Glutamatergic neuron (in vitro differentiated cells): ENCODE results near the gene RFX7. TPM values are rescaled to one million over a fixed set of nuclear protein-coding genes. Genes with fewer than 3 reads are reported as not detected.

Experiments
- DNase-seq: peaks from one replicate; pipeline ENCODE4 v3.0.0; 2022
- H3K27ac Mint-ChIP-seq: one replicate; pipeline ENCODE4 v1.8.0; 2020; ENCODE audit warnings: mild to moderate bottlenecking, mixed read lengths, inconsistent platforms; ENCODE audit not compliant: unreplicated experiment
- H3K27me3 Mint-ChIP-seq: one replicate; pipeline ENCODE4 v1.8.0; 2020; ENCODE audit warnings: mild to moderate bottlenecking, moderate library complexity, mixed read lengths, inconsistent platforms; ENCODE audit not compliant: unreplicated experiment
- H3K36me3 Mint-ChIP-seq: one replicate; pipeline ENCODE4 v1.8.0; 2020; ENCODE audit warnings: mild to moderate bottlenecking, mixed read lengths, inconsistent platforms; ENCODE audit not compliant: unreplicated experiment
- H3K4me1 Mint-ChIP-seq: one replicate; pipeline ENCODE4 v1.8.0; 2020; ENCODE audit warnings: mild to moderate bottlenecking, low read depth, mixed read lengths, inconsistent platforms; ENCODE audit not compliant: unreplicated experiment
- H3K4me3 Mint-ChIP-seq: one replicate; pipeline ENCODE4 v1.8.0; 2020; ENCODE audit warnings: mild to moderate bottlenecking, mixed read lengths, inconsistent platforms; ENCODE audit not compliant: unreplicated experiment
- H3K9me3 Mint-ChIP-seq: one replicate; pipeline ENCODE4 v1.8.0; 2020; ENCODE audit warnings: mild to moderate bottlenecking, moderate library complexity, mixed read lengths, inconsistent platforms; ENCODE audit not compliant: unreplicated experiment
- CTCF ChIP-seq: fragments of 200-600 bp; sonication (generic); IDR thresholded peaks from one replicate; pipeline ENCODE4 v1.5.0; 2021; ENCODE audit not compliant: partially characterized antibody, unreplicated experiment
- total RNA-seq: library from RNA; stranded (reverse); fragmentation: NEBNext Ultra II Directional; extraction: Animal tissue kit (Norgen Biotek cat#: 25700); gene quantifications from one replicate; pipeline ENCODE4 v1.2.1, GENCODE V29; 2021; ENCODE audit not compliant: unreplicated experiment

Gene RFX7
- total RNA-seq, 1 donor from 2014 or later, result 34.1 TPM

- TF ChIP-seq CTCF, result no peak
- H3K4me3 Mint-ChIP-seq, result no peak overlapping the region
- H3K27ac Mint-ChIP-seq, result no peak overlapping the region
- H3K27me3 Mint-ChIP-seq, result no peaks in the 10 kb centered on the region
- no peaks in the 10 kb centered on the region for H3K4me1 Mint-ChIP-seq
- no peak for DNase-seq
- peaks cover 5% of the 10 kb centered on the region for H3K9me3 Mint-ChIP-seq
- peaks cover under 1% of the 10 kb centered on the region for H3K36me3 Mint-ChIP-seq
Measured at GRCh38 chr15:56077081-56077480, 166.6 kb downstream of the RFX7 start.

- Mint-ChIP-seq H3K27ac (no peak overlapping the region), H3K4me1 (no peaks in the 10 kb centered on the region), H3K27me3 (no peaks in the 10 kb centered on the region), H3K9me3 (peaks cover 8% of the 10 kb centered on the region), H3K36me3 (peaks cover 4% of the 10 kb centered on the region), H3K4me3 (no peak overlapping the region)
- no peak for TF ChIP-seq CTCF
- no peak for DNase-seq
Measured at GRCh38 chr15:56076640-56077039, 167.0 kb downstream of the RFX7 start.

- no peak for DNase-seq
- Mint-ChIP-seq H3K27me3 (no peaks in the 10 kb centered on the region), H3K4me3 (no peak overlapping the region), H3K27ac (no peak overlapping the region), H3K36me3 (peaks cover 4% of the 10 kb centered on the region), H3K4me1 (no peaks in the 10 kb centered on the region), H3K9me3 (peaks cover 5% of the 10 kb centered on the region)
- no peak for TF ChIP-seq CTCF
Measured at GRCh38 chr15:56074481-56075265, 169.0 kb downstream of the RFX7 start.

GRCh38 chr15:56064152-56064551, 179.5 kb downstream of the RFX7 start:
- H3K27ac Mint-ChIP-seq, result no peak overlapping the region
- no peak for TF ChIP-seq CTCF
- H3K36me3 Mint-ChIP-seq, result peaks cover 8% of the 10 kb centered on the region
- H3K27me3 Mint-ChIP-seq, result peaks cover 1% of the 10 kb centered on the region
- no peak overlapping the region for H3K4me3 Mint-ChIP-seq
- H3K9me3 Mint-ChIP-seq, result no peaks in the 10 kb centered on the region
- no peaks in the 10 kb centered on the region for H3K4me1 Mint-ChIP-seq
- DNase-seq, result no peak

GRCh38 chr15:56059716-56060115, 184.0 kb downstream of the RFX7 start:
- no peak overlapping the region for H3K27ac Mint-ChIP-seq
- H3K36me3 Mint-ChIP-seq, result peaks cover 8% of the 10 kb centered on the region
- no peak for DNase-seq
- TF ChIP-seq CTCF, result no peak
- H3K27me3 Mint-ChIP-seq, result no peaks in the 10 kb centered on the region
- no peak overlapping the region for H3K4me3 Mint-ChIP-seq
- peaks cover 2% of the 10 kb centered on the region for H3K9me3 Mint-ChIP-seq
- no peaks in the 10 kb centered on the region for H3K4me1 Mint-ChIP-seq
